NCI-H1436 (cell line): ENCODE data around the gene CDC27.
"Not testable (repeated sequence)": the region's sequence is repeated elsewhere in the genome, so short reads cannot be mapped to it uniquely, and the experiment has no call there.

Experiments
- DNase-seq: peaks from one replicate; lab custom pipeline; 2025; lab: John Stamatoyannopoulos, UW

The CDC27 gene

GRCh38 chr17:47192554-47192953, 3.5 kb upstream of the CDC27 start:
- DNase-seq = peak; percentile 20

GRCh38 chr17:47190770-47191169, 1.7 kb upstream of the CDC27 start:
- no peak for DNase-seq

DNA sequence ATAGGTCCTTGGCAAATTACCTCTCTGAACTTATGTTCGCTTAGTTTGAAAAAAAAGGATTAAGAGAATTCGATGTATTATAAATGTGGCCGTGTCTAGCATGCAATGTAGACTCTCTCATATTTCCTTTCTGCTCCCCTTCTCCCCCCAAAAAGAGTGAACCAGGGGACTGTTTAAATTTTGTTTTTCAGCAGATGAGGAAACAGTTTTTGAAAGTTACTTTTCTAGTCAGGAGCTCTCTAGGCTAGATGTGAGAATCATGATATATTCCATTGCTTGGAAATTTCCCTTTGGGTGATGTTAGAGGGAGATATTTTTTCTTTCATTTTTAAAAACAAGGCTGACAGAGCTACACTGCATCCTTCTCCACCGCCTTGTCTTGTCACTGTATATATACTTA, 1.1 kb upstream of the CDC27 start:
- no peak for DNase-seq

DNA sequence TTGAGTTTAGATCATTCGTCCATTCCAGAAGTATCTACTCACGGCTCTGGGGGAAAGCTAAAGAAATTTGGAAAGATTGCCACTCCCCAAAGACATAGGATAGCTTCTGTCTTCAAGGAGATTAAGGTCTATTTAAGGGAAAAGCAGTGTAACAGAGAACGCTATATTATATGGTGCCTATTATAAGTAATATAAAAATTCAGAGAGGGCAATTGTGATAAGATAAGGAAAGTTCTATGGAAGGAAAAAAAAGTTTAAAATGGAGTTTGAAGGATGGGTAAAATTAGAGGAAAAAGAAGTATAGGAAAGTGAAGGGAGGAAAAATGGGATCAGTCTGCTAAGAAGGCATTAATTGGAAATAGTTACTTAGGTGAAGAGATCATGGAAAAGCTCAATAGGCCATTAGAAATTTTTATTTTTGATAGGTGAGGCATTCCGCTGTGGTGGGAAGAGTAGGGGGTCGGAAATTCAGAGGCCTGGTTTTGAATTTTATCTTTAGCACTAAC, 690 bp upstream of the CDC27 start:
- no peak for DNase-seq

DNA sequence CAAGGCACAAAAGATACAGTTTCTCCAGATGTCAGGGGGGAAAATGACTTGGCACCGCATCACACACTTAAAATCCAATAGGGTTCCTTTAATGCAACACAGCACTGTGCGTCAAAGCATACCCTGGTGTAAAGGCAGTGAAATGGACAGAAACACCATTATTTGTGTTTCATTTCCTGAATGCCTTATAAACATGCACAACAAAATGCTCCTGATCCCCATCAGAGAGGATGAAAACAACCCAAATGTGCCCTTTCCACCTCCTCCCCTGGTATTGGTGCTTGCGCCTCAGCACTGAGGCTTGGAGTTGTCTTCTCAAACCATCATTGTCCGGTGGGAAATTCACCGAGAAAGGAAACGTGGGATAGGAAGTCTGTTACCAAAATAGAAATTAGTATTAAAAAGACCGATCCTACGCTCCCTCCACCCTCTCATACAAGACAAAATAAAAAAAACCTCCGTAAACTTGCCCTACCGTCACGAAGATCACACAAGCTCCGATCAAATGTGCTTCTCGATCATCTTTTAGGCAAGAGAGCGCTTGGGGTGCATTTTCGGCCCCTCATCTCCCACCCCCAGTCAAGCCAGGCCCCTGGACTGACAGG, 722 bp downstream of the CDC27 start:
- no peak for DNase-seq

- no peak for DNase-seq
Measured at GRCh38 chr17:47184681-47185080, 4.4 kb downstream of the CDC27 start.

GRCh38 chr17:47180988-47181387, 8.1 kb downstream of the CDC27 start:
- not testable (repeated sequence) for DNase-seq

DNA sequence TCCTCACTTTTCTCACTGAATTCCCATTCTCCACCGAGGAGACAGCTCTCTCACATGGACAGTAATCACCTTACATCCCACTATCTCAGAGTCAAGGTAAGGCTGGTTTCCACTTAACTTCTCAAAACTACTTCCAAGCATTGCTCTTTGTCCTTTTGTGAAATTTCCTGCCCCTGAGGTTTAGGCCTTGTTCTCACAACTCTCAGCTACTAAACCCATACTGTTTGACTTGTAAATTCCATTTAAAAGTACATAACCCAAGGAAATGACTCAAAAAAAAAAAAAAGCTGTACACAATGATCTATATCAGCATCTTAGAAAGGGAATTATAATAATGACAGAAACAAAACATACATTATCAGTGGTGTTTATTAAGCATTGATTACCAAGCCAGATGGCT, 8.8 kb downstream of the CDC27 start:
- no peak for DNase-seq

- DNase-seq = no peak
Measured at GRCh38 chr17:47179141-47179540, 10.0 kb downstream of the CDC27 start.

- no peak for DNase-seq
Measured at GRCh38 chr17:47177261-47177660, 11.8 kb downstream of the CDC27 start.

DNA sequence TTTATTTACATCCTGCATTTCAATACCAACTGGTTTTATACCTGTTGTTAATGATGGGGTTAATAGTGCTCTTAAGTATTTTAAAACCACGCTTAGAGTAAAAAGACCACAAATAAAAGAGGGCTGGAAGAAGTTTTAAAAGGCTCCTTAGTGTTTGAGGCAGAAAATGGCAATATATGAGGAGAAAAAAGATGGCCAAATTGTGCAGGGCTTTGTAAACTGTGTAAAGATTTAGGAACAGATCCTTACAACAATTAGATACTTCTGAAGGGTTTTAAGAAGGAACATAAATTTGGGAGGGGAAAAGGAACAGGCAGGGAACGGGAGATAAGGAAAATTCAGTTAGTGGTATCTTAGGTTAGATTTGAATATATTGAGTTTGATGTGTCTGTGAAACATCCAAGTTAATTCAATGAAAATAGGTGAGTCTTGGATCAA, 12.7 kb downstream of the CDC27 start:
- DNase-seq = no peak

DNA sequence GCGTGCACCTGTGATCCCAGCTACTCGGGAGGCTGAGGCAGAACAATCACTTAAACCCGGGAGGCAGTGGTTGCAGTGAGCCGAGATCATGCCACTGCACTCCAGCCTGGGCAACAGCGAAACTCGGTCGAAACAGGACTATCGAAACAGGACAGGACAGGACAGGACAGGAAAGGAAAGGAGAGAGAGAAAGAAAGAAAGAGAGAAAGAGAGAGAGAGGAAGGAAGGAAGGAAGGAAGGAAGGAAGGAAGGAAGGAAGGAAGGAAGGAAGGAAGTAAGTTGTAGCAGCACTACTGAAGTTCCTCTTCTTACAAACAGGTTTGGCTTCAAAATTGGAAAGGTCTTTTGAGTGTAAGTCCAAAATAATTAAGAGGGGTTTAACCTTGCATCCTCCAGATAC, 14.3 kb downstream of the CDC27 start:
- not testable (repeated sequence) for DNase-seq

DNA sequence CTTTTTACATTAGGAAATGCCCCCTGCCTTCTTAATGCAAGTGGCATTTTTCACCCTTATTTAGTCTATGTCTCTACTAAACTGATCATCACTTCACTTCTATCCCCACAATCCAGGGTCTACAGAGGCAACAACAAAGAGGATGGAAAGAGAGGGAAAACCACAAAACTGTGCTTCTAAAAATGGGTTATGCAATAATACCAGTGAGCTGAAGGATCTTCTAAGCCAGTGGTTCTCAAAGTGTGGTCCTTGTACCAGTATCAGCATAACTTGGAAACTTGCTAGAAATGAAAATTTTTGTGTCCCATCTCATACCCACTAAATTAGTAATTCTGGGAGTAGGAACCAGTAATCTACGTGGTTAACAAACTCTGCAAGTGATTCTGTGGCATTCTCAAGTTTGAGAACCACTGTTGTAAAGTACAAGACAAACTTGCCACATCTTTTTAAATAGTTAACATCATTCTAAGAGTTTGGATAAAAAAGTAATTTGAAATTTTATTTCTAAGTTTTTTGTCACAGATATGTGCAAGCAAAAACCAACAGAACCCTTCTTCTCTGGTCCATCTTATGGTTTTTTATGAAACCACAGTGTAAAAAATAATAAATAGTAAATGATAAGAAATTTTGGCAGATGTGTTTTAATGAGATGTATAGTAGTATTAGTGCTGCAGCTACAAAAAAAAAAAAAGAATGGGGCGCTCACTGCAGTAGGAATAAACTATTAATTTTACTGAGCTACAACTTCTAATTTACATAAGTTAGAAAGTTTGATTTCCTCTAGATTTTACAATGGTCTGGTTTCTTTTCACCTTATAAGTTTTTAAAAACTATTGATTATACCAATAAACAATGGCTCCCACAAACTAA, 16.2 kb downstream of the CDC27 start:
- no peak for DNase-seq

GRCh38 chr17:47170710-47171109, 18.4 kb downstream of the CDC27 start:
- DNase-seq = no peak

DNA sequence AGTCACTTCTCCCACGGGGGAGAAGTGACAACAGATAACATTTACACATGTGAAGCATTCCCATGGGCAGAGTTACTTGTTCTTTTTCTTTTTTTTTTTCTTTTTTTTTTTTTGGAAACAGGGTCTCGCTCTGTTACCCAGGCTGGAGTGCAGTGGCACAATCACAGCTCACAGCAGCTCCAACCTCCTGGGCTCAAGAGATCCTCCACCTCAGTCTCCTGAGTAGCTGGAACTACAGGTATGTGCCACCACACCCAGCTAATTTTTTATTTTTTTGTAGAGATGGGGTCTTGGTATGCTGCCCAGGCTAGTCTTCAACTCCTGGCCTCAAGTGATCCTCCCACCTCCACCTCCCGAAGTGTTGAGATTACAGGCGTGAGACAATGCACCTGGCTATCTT, 20.2 kb downstream of the CDC27 start:
- DNase-seq = not testable (repeated sequence)

DNA sequence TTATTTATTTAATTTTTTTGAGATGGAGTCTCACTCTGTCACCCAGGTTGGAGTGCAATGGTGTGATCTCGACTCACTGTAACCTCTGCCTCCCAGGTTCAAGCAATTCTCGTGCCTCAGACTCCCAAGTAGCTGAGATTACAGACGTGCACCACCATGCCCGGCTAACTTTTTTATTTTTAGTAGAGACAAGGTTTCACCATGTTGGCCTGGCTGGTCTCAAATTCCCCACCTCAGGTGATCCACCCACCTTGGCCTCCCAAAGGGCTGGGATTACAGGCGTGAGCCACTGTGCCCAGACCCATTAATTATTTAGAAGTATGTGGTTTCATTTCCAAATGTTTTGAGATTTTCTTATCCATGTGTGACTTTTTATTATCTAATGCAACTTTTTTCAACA, 22.2 kb downstream of the CDC27 start:
- not testable (repeated sequence) for DNase-seq

DNA sequence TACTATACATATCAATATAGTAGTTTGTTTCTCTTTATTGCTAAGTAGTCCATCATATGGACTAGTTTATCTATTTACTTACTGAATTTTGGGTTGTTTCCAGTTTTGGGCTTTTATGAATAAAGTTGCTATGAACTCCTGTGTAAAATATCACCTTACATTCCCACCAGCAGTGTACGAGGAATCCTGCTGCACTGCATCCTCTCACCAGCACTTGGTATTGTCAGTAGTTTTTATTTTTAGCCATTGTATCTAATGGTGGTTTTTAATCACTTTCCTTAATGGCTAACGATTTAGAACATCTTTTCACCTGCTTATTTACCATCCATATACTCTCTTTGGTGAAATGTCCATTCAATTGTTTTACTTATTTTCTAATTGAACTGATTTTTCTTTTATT, 24.0 kb downstream of the CDC27 start:
- no peak for DNase-seq

GRCh38 chr17:47164263-47164662, 24.8 kb downstream of the CDC27 start:
- DNase-seq = no peak

- no peak for DNase-seq
Measured at GRCh38 chr17:47162013-47162622, 27.0 kb downstream of the CDC27 start.

DNA sequence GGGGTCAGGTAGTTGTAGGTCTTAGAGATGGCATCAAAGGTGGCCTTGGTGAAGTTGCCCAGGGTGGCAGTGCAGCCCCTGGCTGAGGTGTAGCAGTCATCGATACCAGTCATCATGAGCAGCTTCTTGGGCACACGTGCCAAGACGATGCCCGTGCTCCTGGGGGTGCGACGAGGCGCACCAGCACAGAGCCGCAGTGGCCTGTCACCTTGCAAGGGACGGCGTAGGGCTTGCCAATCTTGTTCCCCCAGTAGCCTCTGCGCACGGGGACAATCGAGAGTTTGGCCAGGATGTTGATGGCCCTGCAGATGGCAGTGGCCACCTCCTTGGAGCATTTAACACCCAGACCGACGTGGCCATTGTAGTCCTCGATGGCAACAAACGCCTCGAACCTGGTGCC, 29.8 kb downstream of the CDC27 start:
- DNase-seq = no peak

GRCh38 chr17:47145351-47145750, 43.7 kb downstream of the CDC27 start:
- no peak for DNase-seq

DNA sequence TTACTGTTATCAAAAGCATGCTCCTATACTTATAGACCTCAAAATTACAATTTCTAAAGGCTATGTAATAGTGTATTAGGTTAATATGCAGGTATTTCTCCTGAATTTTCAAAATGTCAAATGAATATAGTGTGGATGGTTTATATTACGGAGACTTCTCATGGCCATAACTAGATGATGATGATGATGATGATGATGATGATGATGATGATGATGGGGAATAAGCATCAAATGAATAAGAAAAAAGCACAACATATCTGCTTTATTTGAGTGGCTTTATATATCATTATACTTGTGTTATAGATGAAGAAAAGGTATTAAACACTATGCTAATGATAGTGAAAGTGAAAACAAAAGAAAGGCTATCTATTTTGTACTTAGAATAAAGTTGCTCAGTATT, 53.9 kb downstream of the CDC27 start:
- no peak for DNase-seq

DNA sequence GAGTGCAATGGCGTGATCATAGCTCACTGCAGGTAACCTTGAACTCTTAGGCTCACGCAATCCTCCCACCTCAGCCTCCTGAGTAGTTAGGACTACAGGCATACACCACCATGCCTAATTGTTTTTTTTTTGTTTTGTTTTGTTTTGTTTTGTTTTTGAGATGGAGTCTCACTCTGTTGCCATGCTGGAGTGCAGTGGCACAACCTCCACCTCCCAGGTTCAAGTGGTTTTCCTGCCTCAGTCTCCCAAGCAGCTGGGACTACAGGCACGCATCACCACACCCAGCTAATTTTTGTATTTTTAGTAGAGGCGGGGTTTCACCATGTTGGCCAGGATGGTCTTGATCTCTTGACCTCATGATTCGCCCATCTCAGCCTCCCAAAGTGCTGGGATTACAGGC, 54.7 kb downstream of the CDC27 start:
- DNase-seq = not testable (repeated sequence)
